Endothelial cell of hepatic sinusoid (primary cell): ENCODE data around the gene HSD17B11.
"Not testable (repeated sequence)": the region's sequence is repeated elsewhere in the genome, so short reads cannot be mapped to it uniquely, and the experiment has no call there.

Experiments used
- in situ Hi-C: cut with HindIII; loops from 2 replicates; pipeline ENCODE4 v1.10.0; 2017; ENCODE audit warnings: low sequenced_read_pairs

The HSD17B11 gene

GRCh38 chr4:87360338-87360935, 30.6 kb downstream of the HSD17B11 start:
- in situ Hi-C loops = no loop called here

GRCh38 chr4:87359258-87359657, 31.7 kb downstream of the HSD17B11 start:
- in situ Hi-C loops = loop anchor here (10.0 kb wide), 1 partner anchor 106 kb away; no protein-coding TSS in a partner anchor

DNA sequence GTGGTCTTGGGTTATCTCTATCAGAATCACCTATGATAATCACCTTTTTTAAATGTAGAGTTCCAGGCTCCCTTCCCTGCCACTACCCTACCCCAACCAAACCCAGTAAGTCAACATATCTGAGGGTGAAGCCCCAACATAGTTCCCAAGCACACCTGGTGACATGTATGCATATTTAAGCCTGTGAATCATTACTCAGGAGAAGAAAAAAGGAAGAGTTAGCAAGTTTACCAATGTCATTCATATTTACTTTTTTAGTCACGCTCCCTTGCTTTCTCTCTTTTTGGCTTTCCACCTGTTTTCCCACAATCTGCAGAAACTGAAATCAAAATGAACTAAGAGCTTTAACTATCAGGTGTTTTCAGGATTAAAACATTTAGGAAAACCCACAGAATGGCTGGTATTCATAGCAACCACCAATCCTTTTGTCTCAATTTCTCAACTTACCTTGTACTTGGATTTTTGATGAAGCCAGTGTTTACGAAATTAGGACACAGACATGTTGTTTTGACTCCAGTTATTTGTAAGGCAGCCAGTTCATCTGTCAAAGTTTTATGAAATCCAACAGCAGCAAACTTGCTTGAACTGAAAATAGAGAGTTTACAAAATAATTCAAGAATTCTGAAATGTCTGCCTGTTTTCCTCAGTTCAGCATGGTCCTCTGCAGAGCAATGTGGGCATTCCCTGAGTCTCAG, 34.0 kb downstream of the HSD17B11 start:
- in situ Hi-C loops = loop anchor here (10.0 kb wide), 1 partner anchor 108 kb away; no protein-coding TSS in a partner anchor

DNA sequence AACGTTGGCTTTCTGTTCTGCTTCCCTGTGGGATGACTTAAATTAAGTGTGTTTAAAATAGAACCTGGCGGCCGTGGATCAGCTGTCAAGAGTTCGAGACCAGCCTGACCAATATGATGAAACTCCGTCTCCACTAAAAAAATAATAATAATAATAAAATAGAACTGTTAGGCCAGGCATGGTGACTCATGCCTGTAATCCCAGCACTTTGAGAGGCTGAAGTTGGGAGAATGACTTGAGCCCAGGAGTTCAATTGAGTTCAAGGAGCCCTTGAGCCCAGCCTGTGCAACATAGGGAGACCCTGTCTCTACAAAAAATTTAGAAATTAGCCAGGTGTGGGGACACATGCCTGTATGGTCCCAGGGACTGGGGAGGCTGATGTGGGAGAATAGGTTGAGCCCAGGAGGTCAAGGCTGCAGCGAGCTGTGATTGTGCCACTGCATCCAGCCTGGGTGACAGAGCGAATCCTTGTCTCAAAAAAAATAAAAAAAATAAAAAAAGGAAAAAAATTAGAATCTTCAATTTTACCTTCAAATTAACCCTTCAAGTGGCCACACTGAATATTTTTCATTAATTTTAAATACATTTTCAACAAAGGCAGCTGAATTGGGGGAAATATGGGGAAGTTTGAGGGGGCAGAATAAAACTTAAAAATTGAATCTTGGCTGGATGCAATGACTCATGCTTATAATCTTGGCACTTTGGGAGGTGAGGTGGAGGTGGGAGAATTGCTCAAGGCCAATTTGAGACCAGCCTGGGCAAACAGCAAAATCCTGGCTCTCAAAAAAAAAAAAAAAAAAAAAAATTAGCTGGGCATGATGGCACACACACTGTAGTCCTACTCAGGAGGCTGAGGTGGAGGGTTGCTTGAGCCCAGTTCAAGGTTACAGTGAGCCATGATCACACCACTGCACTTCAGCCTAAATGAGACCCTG, 36.6 kb downstream of the HSD17B11 start:
- in situ Hi-C loops = loop anchor here (10.0 kb wide), 1 partner anchor 110 kb away; no protein-coding TSS in a partner anchor

GRCh38 chr4:87353592-87353991, 37.4 kb downstream of the HSD17B11 start:
- in situ Hi-C loops = loop anchor here (10.0 kb wide), 1 partner anchor 111 kb away; no protein-coding TSS in a partner anchor

- in situ Hi-C loops = no loop called here
These were observed 45.8 kb downstream of the HSD17B11 start for GRCh38 chr4:87345139-87345538.

GRCh38 chr4:87342872-87343271, 48.1 kb downstream of the HSD17B11 start:
- in situ Hi-C loops = no loop called here

GRCh38 chr4:87341954-87342635, 48.9 kb downstream of the HSD17B11 start:
- in situ Hi-C loops = not testable (repeated sequence)

DNA sequence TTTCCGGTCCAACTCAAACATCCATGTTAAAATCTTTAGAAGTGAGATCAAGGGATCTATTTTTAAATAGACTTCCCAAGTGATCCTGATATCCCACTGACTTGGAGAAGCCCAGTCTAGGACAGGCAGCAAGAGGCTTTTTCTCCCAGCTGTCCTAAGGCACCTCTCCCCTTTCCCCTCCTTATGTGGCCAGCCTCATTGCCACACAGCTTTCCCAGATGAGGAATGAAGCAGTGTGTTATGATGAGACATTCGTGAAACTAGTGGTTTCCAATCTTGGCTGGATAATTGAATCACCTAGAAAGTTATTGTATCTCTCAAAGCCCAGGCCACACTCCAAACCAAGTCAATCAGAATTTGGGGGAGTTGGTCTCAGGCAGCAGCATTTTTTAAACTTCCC, 51.5 kb downstream of the HSD17B11 start:
- in situ Hi-C loops = no loop called here

DNA sequence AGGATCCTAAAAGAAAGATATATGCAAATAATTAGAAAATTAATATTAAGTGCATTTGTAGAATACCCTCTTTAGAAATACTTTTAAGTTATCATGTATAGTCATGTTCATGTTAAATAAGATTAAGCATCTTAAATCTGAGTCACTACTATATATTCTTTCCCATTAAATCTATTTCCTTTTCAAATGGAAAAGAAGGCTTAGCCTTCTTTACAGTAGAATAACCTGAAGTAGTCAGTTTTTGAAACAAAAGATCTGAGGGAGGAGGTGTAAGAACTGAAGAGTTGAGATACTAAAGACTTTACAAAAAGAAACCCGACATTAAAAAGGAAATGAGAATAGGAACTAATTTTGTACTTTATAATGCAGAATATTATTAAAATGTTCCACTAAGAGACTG, 53.6 kb downstream of the HSD17B11 start:
- in situ Hi-C loops = no loop called here

DNA sequence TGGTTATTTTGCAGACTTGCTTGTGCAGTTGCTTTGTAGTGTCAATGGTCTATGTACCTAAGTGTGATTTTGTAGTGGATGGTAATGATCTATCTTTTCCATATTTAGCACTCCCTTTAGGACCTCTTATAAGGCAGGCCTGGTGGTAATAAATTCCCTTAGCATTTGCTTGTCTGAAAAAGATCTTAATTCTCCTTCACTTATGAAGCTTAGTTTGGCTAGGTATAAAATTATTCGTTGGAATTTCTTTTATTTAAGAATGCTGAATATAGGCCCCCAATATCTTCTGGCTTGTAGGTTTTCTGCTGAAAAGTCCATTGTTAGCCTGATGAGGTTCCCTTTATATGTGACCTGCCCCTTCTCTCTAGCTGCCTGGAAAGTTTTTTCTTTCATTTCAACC, 57.7 kb downstream of the HSD17B11 start:
- in situ Hi-C loops = no loop called here

GRCh38 chr4:87330761-87331160, 60.2 kb downstream of the HSD17B11 start:
- in situ Hi-C loops = no loop called here

- in situ Hi-C loops = no loop called here
These were observed 63.9 kb downstream of the HSD17B11 start for GRCh38 chr4:87327136-87327535.

DNA sequence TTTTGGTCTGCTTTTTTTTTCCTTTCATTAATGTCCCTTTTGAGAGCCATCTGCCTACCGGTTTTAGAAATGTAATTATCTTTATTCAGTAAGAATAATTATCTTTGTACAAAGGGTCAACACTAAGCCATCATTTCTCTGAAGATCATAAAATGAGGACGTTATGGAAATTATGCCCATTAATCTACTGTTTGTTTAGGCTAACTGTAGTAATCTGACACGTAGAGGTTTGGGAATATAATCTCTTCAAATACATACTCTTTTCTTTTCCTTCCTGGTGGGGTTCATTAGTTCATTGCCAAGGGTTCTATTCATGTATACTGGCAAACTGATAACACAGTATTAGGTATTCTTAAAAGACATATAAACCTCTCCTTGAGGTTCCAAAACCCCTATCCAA, 64.5 kb downstream of the HSD17B11 start:
- in situ Hi-C loops = no loop called here

DNA sequence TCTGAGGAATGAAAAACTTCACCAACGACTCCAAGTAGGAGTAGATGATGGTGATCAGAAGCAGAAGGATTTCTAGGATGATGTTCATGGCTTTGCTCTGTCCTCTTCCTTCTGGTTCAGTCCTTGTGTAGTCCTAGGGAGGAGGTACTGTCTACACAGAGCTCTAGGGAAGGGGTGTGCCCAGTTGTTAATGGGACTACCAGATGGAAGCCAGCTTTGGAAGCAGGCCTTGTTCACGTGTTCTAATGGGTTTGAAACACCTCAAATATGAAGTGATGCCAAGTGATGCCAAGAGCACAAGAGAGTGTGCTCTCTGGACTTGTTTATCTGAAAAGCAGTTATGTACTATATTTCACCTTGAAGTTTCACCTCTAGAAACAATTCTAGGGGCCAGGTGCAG, 68.2 kb downstream of the HSD17B11 start, which contains the start of gene HSD17B13:
HSD17B13 (minus strand) TSS at position 129 of the 400 bp plus-strand sequence; CDS start at position 88, 41 bp downstream.
- in situ Hi-C loops = no loop called here

GRCh38 chr4:87321888-87322287, 69.1 kb downstream of the HSD17B11 start:
- in situ Hi-C loops = no loop called here

GRCh38 chr4:87317527-87317926, 73.5 kb downstream of the HSD17B11 start:
- in situ Hi-C loops = no loop called here

GRCh38 chr4:87316961-87317360, 74.0 kb downstream of the HSD17B11 start:
- in situ Hi-C loops = no loop called here

- in situ Hi-C loops = not testable (repeated sequence)
These were observed 76.0 kb downstream of the HSD17B11 start for GRCh38 chr4:87315000-87315399.

- in situ Hi-C loops = no loop called here
These were observed 77.2 kb downstream of the HSD17B11 start for GRCh38 chr4:87313756-87314155.

DNA sequence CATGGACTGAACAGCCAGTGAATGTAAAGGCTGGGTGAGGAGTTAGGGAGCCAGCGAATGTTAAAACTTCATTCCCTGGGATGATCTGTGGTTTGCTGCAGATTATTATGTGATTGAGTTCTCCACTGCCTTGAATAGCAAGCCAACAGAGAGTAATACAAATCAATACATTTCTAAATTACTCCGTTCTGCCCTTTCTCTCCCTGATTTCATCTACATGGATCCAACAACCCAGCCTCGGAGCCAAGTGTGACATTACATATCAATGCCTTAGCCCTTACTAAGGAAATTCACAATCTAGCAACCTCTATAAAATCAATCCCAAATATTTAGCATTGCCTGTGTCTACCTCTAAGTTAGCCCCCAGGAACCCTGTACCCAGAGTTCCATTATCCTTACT, 79.3 kb downstream of the HSD17B11 start:
- in situ Hi-C loops = no loop called here
